GM23338 (cell line): Measurements from ENCODE around the gene C4orf33. TPM values are rescaled to one million over a fixed set of nuclear protein-coding genes. Genes with fewer than 3 reads are reported as not detected.

ENCODE experiments used
- ATAC-seq: fragments of 200-7000 bp; cut with Tn5 transposase; 3 replicates; pipeline ENCODE4 v1.9.1; 2020
- DNase-seq: peaks from one replicate; pipeline ENCODE4 v3.0.0-alpha.2; 2015; ENCODE audit warnings: low spot score
- H2AFZ ChIP-seq: fragments of 200-600 bp; sonication (generic); 2 replicates; pipeline ENCODE4 v1.8.0; 2016; ENCODE audit warnings: antibody characterized with exemption, mild to moderate bottlenecking, moderate library complexity
- H3F3A ChIP-seq: fragments of 200-600 bp; sonication (generic); replicated peaks from 2 replicates; pipeline ENCODE4 v1.8.0; 2017; ENCODE audit warnings: antibody characterized with exemption, mixed run types, low read depth
- H3K27ac ChIP-seq: fragments of 200-600 bp; sonication (generic); 2 replicates; pipeline ENCODE4 v1.6.1; 2016; ENCODE audit warnings: low read depth
- H3K27me3 ChIP-seq: fragments of 200-600 bp; sonication (generic); 2 replicates; pipeline ENCODE4 v1.8.0; 2016; ENCODE audit warnings: mild to moderate bottlenecking, mixed run types, moderate library complexity; ENCODE audit not compliant: insufficient read depth
- H3K36me3 ChIP-seq: fragments of 200-600 bp; sonication (generic); 2 replicates; pipeline ENCODE4 v1.8.0; 2016; ENCODE audit warnings: mild to moderate bottlenecking; ENCODE audit not compliant: insufficient read depth
- H3K4me1 ChIP-seq: fragments of 200-600 bp; sonication (generic); 2 replicates; pipeline ENCODE4 v1.8.0; 2016; ENCODE audit warnings: mild to moderate bottlenecking, moderate library complexity; ENCODE audit not compliant: insufficient read depth
- H3K4me2 ChIP-seq: fragments of 200-600 bp; sonication (generic); 2 replicates; pipeline ENCODE4 v1.7.1; 2017; ENCODE audit warnings: mixed run types
- H3K4me3 ChIP-seq: fragments of 200-600 bp; sonication (generic); 2 replicates; pipeline ENCODE4 v1.6.1; 2016; ENCODE audit warnings: mixed run types
- H3K79me2 ChIP-seq: fragments of 200-600 bp; sonication (generic); replicated peaks from 2 replicates; pipeline ENCODE4 v1.8.0; 2017; ENCODE audit warnings: mild to moderate bottlenecking; ENCODE audit not compliant: insufficient read depth
- H3K9me2 ChIP-seq: fragments of 200-600 bp; sonication (generic); 2 replicates; pipeline ENCODE4 v1.8.0; 2017; ENCODE audit not compliant: insufficient read depth
- H4K20me1 ChIP-seq: fragments of 200-600 bp; sonication (generic); replicated peaks from 2 replicates; pipeline ENCODE4 v1.8.0; 2017; ENCODE audit warnings: mild to moderate bottlenecking; ENCODE audit not compliant: insufficient read depth
- H3K27ac Mint-ChIP-seq: 2 replicates; pipeline ENCODE4 v1.8.0; 2020; ENCODE audit warnings: inconsistent platforms, mild to moderate bottlenecking, moderate library complexity, mixed read lengths
- H3K27me3 Mint-ChIP-seq: 3 replicates; pipeline ENCODE4 v1.8.0; 2022; ENCODE audit warnings: low read depth, mild to moderate bottlenecking, moderate library complexity, mixed read lengths, inconsistent platforms; ENCODE audit not compliant: insufficient read depth, poor library complexity
- H3K36me3 Mint-ChIP-seq: 3 replicates; pipeline ENCODE4 v1.8.0; 2021; ENCODE audit warnings: low read depth, mild to moderate bottlenecking, inconsistent platforms, moderate library complexity, mixed read lengths
- H3K4me1 Mint-ChIP-seq: 3 replicates; pipeline ENCODE4 v1.8.0; 2020; ENCODE audit warnings: mild to moderate bottlenecking, inconsistent platforms, mixed read lengths
- H3K4me3 Mint-ChIP-seq: 3 replicates; pipeline ENCODE4 v1.8.0; 2021; ENCODE audit warnings: moderate library complexity, mild to moderate bottlenecking, inconsistent platforms, mixed read lengths
- H3K9me3 Mint-ChIP-seq: 3 replicates; pipeline ENCODE4 v1.8.0; 2020; ENCODE audit warnings: moderate library complexity, mild to moderate bottlenecking, inconsistent platforms, mixed read lengths
- CREB1 ChIP-seq: fragments of 250-450 bp; sonication (Bioruptor Pico); IDR thresholded peaks from 2 replicates; pipeline ENCODE4 v1.5.0; 2020; ENCODE audit warnings: low read depth, mild to moderate bottlenecking, moderate library complexity
- EZH2phosphoT487 ChIP-seq: fragments of 200-600 bp; sonication (generic); IDR thresholded peaks from one replicate; pipeline ENCODE4 v1.8.1; 2018; ENCODE audit warnings: antibody characterized with exemption; ENCODE audit not compliant: unreplicated experiment
- JUNB ChIP-seq: IDR thresholded peaks from one replicate; pipeline ENCODE4 v1.6.1; 2016; ENCODE audit warnings: antibody characterized with exemption; ENCODE audit not compliant: unreplicated experiment
- POLR2AphosphoS5 ChIP-seq: IDR thresholded peaks from 2 replicates; pipeline ENCODE4 v1.6.1; 2016; ENCODE audit warnings: antibody characterized with exemption, low read depth
- REST ChIP-seq: IDR thresholded peaks from one replicate; pipeline ENCODE4 v1.6.1; 2018; ENCODE audit warnings: antibody characterized with exemption; ENCODE audit not compliant: unreplicated experiment
- ZNF114 ChIP-seq: fragments of 250-450 bp; sonication (Bioruptor Pico); IDR thresholded peaks from 2 replicates; pipeline ENCODE4 v1.5.0; 2020; ENCODE audit warnings: mild to moderate bottlenecking, moderate library complexity
- ZNF331 ChIP-seq: fragments of 250-450 bp; sonication (Bioruptor Pico); IDR thresholded peaks from 2 replicates; pipeline ENCODE4 v1.5.0; 2020; ENCODE audit warnings: low read depth, mild to moderate bottlenecking, moderate library complexity
- ZNF462 ChIP-seq: fragments of 250-450 bp; sonication (Bioruptor Pico); IDR thresholded peaks from 2 replicates; pipeline ENCODE4 v1.5.0; 2020; ENCODE audit warnings: mild to moderate bottlenecking, moderate library complexity
- polyA plus RNA-seq: library from polyadenylated mRNA; unstranded; fragments of >200 nt; fragmentation: Nextera tagmentation; extraction: Ambion mirVana; gene quantifications from 2 replicates; pipeline ENCODE4 v1.2.1, GENCODE V29; 2016
- total RNA-seq: library from RNA; depleted of rRNA; stranded (reverse); fragments of >200 nt; shearing (Covaris generic); gene quantifications from 2 replicates; pipeline ENCODE4 v1.2.3, GENCODE V29; 2014

The C4orf33 gene
- total and polyA plus RNA-seq, 2 experiments from 2014 or later, result 4.4 to 4.7 TPM

- TF ChIP-seq ZNF462 (CRISPR knock-in tag) (no peak), CREB1 (no peak), ZNF114 (CRISPR knock-in tag) (no peak), REST (no peak), ZNF331 (no peak), POLR2AphosphoS5 (no peak)
Measured at GRCh38 chr4:129063640-129064039, 32.3 kb upstream of the C4orf33 start (continued).

DNA sequence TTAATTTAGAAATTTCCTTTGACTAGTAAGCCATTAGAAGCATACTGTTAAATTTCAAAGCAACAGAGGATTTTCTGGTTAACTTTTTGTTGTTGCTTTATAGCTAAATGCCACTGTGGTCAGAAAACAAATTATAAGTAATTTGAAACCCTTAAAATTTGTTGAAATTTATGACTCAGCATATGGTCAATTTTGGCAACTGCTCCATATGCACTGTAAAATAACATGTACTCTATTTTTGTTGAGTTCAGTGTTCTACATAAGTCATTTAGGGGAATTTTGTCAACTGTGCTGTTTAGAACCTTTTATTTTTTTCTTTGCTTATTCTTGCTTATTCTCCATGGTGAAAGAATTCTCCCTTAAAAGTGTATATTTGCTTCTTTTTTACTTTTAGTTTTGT lies 31.2 kb upstream of the C4orf33 start:
- H3K36me3 ChIP-seq, result peaks cover 7% of the 10 kb centered on the region
- H4K20me1 ChIP-seq, result no peaks in the 10 kb centered on the region
- Mint-ChIP-seq H3K36me3 (peaks cover 51% of the 10 kb centered on the region), H3K4me3 (no peak overlapping the region), H3K4me1 (no peaks in the 10 kb centered on the region), H3K27me3 (no peaks in the 10 kb centered on the region), H3K27ac (no peak overlapping the region), H3K9me3 (peaks cover 59% of the 10 kb centered on the region)
- no peak overlapping the region for H2AFZ ChIP-seq
- H3K9me2 ChIP-seq, result no peaks in the 10 kb centered on the region
- no peak overlapping the region for H3K4me2 ChIP-seq
- no peak for DNase-seq
- ATAC-seq, result no peak
- no peaks in the 10 kb centered on the region for H3K4me1 ChIP-seq
- H3K79me2 ChIP-seq, result no peaks in the 10 kb centered on the region
- H3K27me3 ChIP-seq, result no peaks in the 10 kb centered on the region
- no peak overlapping the region for H3K4me3 ChIP-seq
- no peaks in the 10 kb centered on the region for H3F3A ChIP-seq
- no peak overlapping the region for H3K27ac ChIP-seq
- TF ChIP-seq EZH2phosphoT487 (no peak), ZNF331 (no peak), JUNB (no peak)
